GM19324 (cell line): ENCODE data around the gene HRNR.

Experiments
- ATAC-seq: cut with Tn5 transposase; IDR thresholded peaks from one replicate; pipeline ENCODE4 v1.9.1; 2021; ENCODE audit warnings: mild to moderate bottlenecking, moderate library complexity; ENCODE audit not compliant: unreplicated experiment, low FRiP score

HRNR gene

DNA sequence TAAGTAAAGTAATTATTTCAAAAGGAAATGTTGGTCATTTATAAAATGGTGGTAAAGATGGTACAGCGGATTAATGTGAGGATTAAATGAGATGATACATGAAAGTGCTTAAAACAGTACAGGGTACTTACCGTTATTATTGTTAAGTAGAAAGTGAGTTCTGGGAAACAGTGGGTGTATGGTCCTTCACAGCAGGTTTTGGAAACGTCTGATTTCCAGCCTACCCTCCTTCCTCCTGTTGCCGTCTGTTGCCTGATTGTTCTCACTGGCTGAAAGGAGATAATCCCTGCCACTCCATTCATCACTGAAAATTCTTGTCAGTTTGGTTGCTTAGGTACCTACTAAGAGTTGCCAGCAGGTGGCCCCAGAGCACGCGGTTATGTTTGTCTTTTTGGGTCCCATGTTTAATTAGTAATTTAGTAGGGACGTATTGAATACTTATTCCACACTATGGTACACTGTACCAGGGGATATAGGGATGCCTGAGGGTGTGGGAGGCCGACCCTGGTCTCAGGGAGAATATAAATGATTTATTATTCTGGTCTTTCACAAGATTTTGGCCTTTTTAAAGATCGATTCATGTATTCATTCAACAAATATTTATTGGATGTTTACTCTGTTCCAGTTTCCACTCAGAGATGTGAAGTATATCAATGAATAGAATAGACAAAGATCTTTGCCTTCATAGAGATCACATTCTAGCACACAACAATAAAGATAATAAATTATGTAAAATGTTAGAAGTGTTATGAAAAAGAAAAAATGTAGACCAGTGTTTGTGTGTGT, 34.1 kb downstream of the HRNR start:
- ATAC-seq, result no peak

- ATAC-seq, result no peak
Measured at GRCh38 chr1:152188673-152189591, 35.1 kb downstream of the HRNR start.

GRCh38 chr1:152186556-152187285, 37.3 kb downstream of the HRNR start:
- ATAC-seq, result no peak

DNA sequence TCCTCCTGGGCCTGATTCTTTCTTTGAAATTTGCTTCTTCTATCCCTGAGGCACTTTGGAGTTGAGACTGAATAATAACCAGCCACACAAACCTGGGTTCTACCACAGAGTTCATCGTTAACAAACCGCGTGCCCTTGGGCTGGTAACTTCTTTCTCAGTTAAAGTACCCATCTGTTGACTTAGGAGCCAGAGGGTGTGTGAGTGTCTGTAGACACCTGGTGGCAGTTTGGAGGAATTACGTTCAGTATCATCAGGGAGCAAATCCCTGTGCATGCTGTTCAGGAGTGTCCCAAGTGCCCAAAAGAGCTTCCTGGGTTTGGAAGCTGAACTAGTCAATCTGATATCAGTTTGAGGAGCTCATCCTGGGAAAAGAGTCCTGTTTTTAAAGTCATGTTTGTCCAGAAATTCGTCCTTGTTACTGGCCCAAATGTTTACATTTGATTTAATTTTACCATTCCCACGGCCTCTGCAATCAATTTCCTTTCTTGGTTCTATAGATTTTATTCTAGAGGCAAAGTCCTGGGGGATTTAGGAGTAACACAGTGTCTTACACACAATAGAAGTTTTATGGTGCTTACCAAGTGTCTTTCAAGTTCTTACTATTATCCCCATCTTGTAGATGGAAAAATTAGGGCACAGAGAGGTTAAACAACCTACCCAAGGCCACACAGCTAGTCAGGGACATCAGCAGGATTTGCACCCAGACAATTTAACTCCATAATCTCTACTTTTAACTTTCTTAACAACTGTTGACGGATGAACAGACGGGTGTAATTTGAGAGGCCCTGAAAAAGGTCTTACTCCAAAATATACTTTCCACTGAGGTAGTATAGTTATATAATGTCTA, 38.2 kb downstream of the HRNR start:
- no peak for ATAC-seq

DNA sequence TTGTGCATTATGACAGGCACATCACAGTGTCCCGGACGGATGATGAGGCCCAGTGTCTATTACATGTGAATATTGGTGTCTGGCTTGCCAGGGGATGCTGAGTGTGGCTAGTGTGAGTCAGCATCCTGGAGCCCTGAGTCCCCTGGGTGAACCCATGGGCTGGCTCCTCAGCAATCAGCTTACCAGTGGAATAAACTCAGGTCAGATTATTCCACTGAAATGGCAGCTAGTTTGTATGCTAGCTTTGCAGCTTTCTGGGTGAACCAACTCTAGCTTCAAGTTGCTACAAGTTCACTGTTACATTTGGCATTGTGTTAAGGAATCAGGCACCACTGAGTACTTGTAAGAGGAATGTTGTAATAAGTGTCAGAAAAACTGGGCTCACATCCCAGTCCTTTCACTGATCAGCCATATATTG, 41.0 kb downstream of the HRNR start:
- ATAC-seq, result no peak

- ATAC-seq, result no peak
Measured at GRCh38 chr1:152182431-152182830, 41.6 kb downstream of the HRNR start.

- ATAC-seq, result no peak
Measured at GRCh38 chr1:152179566-152179965, 44.4 kb downstream of the HRNR start.

- no peak for ATAC-seq
Measured at GRCh38 chr1:152170287-152170905, 53.6 kb downstream of the HRNR start.

GRCh38 chr1:152169366-152170025, 54.5 kb downstream of the HRNR start:
- ATAC-seq, result no peak

- no peak for ATAC-seq
Measured at GRCh38 chr1:152168535-152168868, 55.5 kb downstream of the HRNR start.

- ATAC-seq, result no peak
Measured at GRCh38 chr1:152167835-152168534, 56.0 kb downstream of the HRNR start.

DNA sequence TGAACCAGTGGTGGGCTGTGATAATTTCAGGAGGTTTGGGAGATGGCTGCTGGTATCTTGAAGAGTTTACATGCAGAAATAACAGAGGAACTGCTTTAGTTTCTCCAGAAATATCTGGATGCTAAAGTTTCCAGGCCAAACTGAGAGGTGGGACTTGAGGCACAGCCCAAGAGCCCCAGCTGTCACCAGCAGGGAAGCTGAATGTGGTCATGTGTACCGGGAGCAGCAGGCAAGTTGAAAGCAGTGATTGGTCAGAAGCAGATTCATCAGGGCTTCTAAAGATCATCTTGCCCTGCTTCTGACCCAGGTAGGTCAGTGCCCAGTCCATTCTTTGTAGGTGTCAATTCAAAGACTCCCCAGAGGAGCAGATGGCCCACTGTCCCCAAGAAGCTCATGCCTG, 57.0 kb downstream of the HRNR start:
- no peak for ATAC-seq

DNA sequence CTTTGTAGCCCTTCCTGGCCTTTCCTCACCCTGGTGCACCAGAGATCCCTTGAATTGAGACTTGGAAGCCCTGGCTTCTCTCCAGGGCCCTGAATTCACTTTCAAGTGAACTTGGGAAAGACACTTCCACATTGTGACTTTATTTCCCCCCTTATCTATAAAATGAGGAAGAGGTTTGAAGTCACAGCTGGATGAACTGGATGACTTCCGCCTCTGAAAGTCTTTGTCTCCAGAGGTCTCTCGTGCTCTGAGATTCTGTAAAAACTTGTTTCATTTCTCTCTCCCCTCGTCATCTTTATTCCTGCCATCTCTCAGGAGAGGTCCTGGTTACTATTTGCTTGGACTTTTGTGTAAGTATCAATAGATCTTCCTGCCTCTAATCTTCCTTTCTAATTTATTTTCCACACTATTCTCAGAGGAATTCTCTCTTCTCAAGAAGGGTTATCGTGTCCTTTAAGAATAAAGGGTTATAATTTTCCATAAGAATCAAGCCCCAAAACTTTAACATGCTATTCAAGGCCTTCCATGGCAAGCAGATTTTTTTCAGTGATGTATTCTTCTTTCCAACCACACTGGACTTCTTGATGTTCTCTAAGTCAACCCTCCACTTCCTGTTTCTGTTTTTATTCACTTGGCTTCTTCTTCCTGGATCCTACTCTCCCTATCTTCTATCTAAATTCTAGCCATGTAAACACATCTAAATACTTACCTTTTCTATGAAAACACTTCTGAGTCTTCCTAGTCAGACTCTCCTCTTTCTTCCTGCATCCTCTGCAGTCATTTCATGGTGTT, 58.5 kb downstream of the HRNR start:
- ATAC-seq, result no peak

- ATAC-seq, result no peak
Measured at GRCh38 chr1:152164517-152165136, 59.4 kb downstream of the HRNR start.

GRCh38 chr1:152162792-152163463, 61.1 kb downstream of the HRNR start:
- ATAC-seq, result no peak
